Astrocyte (in vitro differentiated cells and primary cell): ENCODE results near the gene ARL15.

ENCODE experiments used
- CTCF ChIP-seq: IDR thresholded peaks from 2 replicates; pipeline ENCODE4 v1.5.1; 2011; ENCODE audit warnings: low read depth, mild to moderate bottlenecking, inconsistent platforms, low read length, moderate library complexity; ENCODE audit not compliant: insufficient read depth
- EZH2 ChIP-seq: IDR thresholded peaks from 2 replicates; pipeline ENCODE4 v1.6.1; 2012; ENCODE audit warnings: mild to moderate bottlenecking, low read length, inconsistent platforms; ENCODE audit not compliant: insufficient read depth

- TF ChIP-seq CTCF (no peak), EZH2 (no peak)
Observed at GRCh38 chr5:54162184-54162583, 148.2 kb downstream of the ARL15 start.
